GM12801 (cell line): ENCODE measurements around the gene PIK3C3.

ENCODE experiments used
- CTCF ChIP-seq: IDR thresholded peaks from one replicate; pipeline ENCODE4 v1.5.1; 2011; ENCODE audit warnings: control low read depth; ENCODE audit not compliant: insufficient read length; ENCODE audit errors: extremely low read depth

PIK3C3 gene

GRCh38 chr18:42094875-42095274, 139.8 kb downstream of the PIK3C3 start:
- no peak for TF ChIP-seq CTCF

DNA sequence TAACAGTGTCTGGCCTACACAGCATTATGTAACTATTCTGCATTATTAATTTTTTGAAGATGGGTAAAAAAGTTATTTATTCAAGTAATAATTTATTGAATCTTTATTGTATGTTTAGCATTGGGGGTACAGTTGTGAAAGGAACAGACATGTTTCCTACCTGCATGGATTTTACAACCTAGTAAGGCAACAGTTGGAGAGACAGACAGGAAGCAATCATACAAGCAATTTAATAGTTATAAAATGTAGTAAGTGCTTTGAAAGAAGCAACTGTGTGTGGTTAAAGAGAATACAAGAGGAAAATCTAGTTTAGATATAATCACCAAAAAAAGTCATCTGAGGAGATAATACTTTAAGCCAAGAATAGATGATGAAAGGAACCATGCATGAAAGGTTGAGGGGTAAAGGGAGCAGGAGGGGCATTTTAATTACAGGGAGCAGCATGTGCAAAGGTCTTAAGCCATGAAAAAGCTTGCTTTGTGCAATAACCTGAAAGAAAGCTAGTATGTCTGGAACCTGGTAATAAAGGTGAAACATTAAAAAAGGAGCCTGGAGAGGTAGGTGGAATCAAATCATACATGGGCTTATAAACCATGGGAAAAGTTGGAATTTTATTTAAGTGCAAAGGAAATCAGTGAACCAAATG, 140.8 kb downstream of the PIK3C3 start:
- TF ChIP-seq CTCF: no peak

- no peak for TF ChIP-seq CTCF
Observed at GRCh38 chr18:42100248-42100647, 145.2 kb downstream of the PIK3C3 start.

- TF ChIP-seq CTCF: no peak
Observed at GRCh38 chr18:42100911-42101310, 145.9 kb downstream of the PIK3C3 start.

DNA sequence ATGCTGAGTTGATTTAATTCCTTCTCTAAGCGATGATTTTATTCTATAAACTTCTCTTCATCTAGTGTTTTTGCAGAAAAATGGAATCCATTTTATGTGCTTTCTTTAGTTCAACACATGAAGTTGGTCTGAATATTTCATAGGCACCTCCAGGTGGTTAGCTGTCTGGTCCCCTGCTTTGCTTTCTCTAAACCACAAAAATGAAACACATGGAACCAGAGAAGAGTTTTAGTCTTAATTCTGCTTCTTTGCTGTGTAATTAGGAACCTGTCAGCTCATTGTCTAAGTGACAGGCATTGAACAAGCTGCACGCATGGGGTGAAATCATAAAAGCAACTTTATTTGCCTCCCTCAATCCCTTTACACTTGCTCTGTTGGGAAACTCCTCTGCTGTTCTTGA, 150.4 kb downstream of the PIK3C3 start:
- no peak for TF ChIP-seq CTCF

GRCh38 chr18:42106784-42107183, 151.8 kb downstream of the PIK3C3 start:
- no peak for TF ChIP-seq CTCF

GRCh38 chr18:42107287-42107686, 152.3 kb downstream of the PIK3C3 start:
- no peak for TF ChIP-seq CTCF
